ENCODE data around the gene TMCC1.
"Not testable (repeated sequence)": the region's sequence is repeated elsewhere in the genome, so short reads cannot be mapped to it uniquely, and the experiment has no call there.

The TMCC1 gene

GRCh38 chr3:129867506-129868124 is 25.9 kb downstream of the TMCC1 start:
- no peak overlapping the region for H3K4me3 ChIP-seq
- peaks cover 37% of the 10 kb centered on the region for H3K36me3 ChIP-seq
- H4K20me1 ChIP-seq, result peaks cover 35% of the 10 kb centered on the region
- H3K4me2 ChIP-seq, result no peak overlapping the region
- no peaks in the 10 kb centered on the region for H3K9me3 ChIP-seq
- H3K27me3 ChIP-seq, result no peaks in the 10 kb centered on the region
- no peaks in the 10 kb centered on the region for H3K4me1 ChIP-seq
- no peak overlapping the region for H3K27ac ChIP-seq
- no peak for TF ChIP-seq Cebpa-rat (IDR thresholded peaks at IDR 0.05)
- no peak overlapping the region for H3K9ac ChIP-seq

GRCh38 chr3:129865806-129866205 is 27.7 kb downstream of the TMCC1 start:
- no peaks in the 10 kb centered on the region for H3K27me3 ChIP-seq
- no peak for TF ChIP-seq Cebpa-rat (IDR thresholded peaks at IDR 0.05)
- H4K20me1 ChIP-seq, result peaks cover 35% of the 10 kb centered on the region

GRCh38 chr3:129864519-129864918 is 29.0 kb downstream of the TMCC1 start:
- Histone ChIP-seq H3K9ac (no peak overlapping the region), H3K27ac (no peak overlapping the region), H3K36me3 (peaks cover 48% of the 10 kb centered on the region), H4K20me1 (peaks cover 32% of the 10 kb centered on the region), H3K4me3 (no peak overlapping the region), H3K27me3 (no peaks in the 10 kb centered on the region), H3K9me3 (no peaks in the 10 kb centered on the region), H3K4me1 (no peaks in the 10 kb centered on the region), H3K4me2 (no peak overlapping the region)
- TF ChIP-seq Cebpa-rat (IDR thresholded peaks at IDR 0.05), result no peak

More at GRCh38 chr3:129865806-129866205, 27.7 kb downstream of the TMCC1 start:
- Histone ChIP-seq H3K4me2 (no peak overlapping the region), H3K4me1 (no peaks in the 10 kb centered on the region), H3K36me3 (peaks cover 43% of the 10 kb centered on the region), H3K27ac (no peak overlapping the region), H3K9me3 (no peaks in the 10 kb centered on the region), H3K9ac (no peak overlapping the region), H3K4me3 (no peak overlapping the region)

- Histone ChIP-seq H3K36me3 (peaks cover 55% of the 10 kb centered on the region), H3K4me1 (no peaks in the 10 kb centered on the region), H3K4me2 (no peak overlapping the region), H4K20me1 (peaks cover 15% of the 10 kb centered on the region), H3K9ac (no peak overlapping the region), H3K9me3 (no peaks in the 10 kb centered on the region; the same call in 1 of the 2 replicates), H3K4me3 (no peak overlapping the region), H3K27ac (no peak overlapping the region), H3K27me3 (no peaks in the 10 kb centered on the region)
- TF ChIP-seq Cebpa-rat (IDR thresholded peaks at IDR 0.05), result no peak
Observed at GRCh38 chr3:129859272-129859671, 34.2 kb downstream of the TMCC1 start.

- H3K36me3 ChIP-seq, result peaks cover 61% of the 10 kb centered on the region
- no peaks in the 10 kb centered on the region for H3K4me1 ChIP-seq
- no peaks in the 10 kb centered on the region for H3K27me3 ChIP-seq
- TF ChIP-seq Cebpa-rat (IDR thresholded peaks at IDR 0.05), result no peak
- H3K4me3 ChIP-seq, result no peak overlapping the region
- no peak overlapping the region for H3K4me2 ChIP-seq
- H3K27ac ChIP-seq, result no peak overlapping the region
- peaks cover 6% of the 10 kb centered on the region; the same call in 1 of the 2 replicates for H3K9me3 ChIP-seq
- H3K9ac ChIP-seq, result no peak overlapping the region
- peaks cover 11% of the 10 kb centered on the region; the same call in 1 of the 2 replicates for H4K20me1 ChIP-seq
Observed at GRCh38 chr3:129857899-129858298, 35.6 kb downstream of the TMCC1 start.

DNA sequence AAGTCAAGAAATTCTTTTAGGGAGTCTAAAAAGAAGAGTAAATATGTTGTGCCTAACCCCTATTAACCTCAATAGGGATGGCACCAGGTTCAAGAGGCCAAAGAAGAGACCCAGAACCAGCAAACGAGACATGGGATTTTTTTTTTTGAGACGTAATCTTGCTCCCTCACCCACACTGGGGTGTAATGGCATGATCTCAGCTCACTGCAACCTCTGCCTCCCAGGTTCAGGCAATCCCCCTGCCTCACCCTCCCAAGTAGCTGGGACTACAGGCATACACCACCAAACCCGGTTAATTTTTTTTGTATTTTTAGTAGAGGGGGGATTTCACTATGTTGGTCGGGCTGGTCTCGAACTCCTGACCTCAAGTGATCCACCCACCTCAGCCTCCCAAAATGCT is 36.7 kb downstream of the TMCC1 start:
- H3K9ac ChIP-seq, H3K4me1 ChIP-seq, H3K4me3 ChIP-seq, H3K27me3 ChIP-seq, H3K27ac ChIP-seq, H3K4me2 ChIP-seq: not testable (repeated sequence)
- Histone ChIP-seq H3K36me3 (peaks cover 62% of the 10 kb centered on the region), H4K20me1 (peaks cover 12% of the 10 kb centered on the region; the same call in 1 of the 2 replicates), H3K9me3 (peaks cover 12% of the 10 kb centered on the region)

GRCh38 chr3:129855832-129856419 is 37.6 kb downstream of the TMCC1 start:
- no peak overlapping the region for H3K4me2 ChIP-seq
- no peak overlapping the region for H3K27ac ChIP-seq
- peaks cover 21% of the 10 kb centered on the region for H3K9me3 ChIP-seq
- peaks cover 62% of the 10 kb centered on the region for H3K36me3 ChIP-seq
- H4K20me1 ChIP-seq, result peaks cover 12% of the 10 kb centered on the region; the same call in 1 of the 2 replicates
- no peaks in the 10 kb centered on the region for H3K27me3 ChIP-seq
- H3K4me1 ChIP-seq, result no peaks in the 10 kb centered on the region
- TF ChIP-seq Cebpa-rat (IDR thresholded peaks at IDR 0.05), result no peak
- H3K4me3 ChIP-seq, result no peak overlapping the region
- H3K9ac ChIP-seq, result no peak overlapping the region

DNA sequence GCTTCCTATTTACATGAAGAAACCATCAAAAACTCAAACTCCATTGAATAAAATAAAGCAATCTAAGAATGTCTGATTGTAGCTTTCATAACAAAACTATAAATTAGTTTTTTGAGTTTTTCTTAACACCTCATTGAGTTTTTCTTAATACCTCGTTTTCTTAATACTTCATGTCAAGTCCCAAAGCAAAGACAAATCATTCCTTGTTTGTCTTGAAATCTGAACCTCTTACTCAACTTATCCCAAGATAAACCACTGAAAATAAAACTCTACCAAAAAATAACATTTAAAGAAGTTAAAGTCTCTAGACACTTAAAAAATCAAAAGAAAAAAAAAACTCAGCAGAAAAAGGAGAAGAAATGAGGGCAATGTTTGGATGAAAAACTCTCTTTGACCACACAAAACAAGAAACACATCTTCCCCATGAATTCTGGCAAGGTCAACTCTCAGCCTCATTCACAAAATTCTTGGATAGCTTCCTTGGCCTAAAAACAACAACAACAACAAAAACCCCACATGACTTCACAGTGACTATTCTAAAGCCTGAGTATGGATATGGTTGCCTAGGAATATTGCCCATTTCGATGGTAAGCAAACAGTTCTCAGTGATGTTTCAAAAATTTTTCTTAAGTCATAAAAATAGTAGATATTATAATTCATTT is 38.2 kb downstream of the TMCC1 start:
- Histone ChIP-seq H4K20me1 (peaks cover 12% of the 10 kb centered on the region; the same call in 1 of the 2 replicates), H3K36me3 (peaks cover 62% of the 10 kb centered on the region), H3K9ac (no peak overlapping the region), H3K4me2 (no peak overlapping the region), H3K27me3 (no peaks in the 10 kb centered on the region), H3K4me3 (no peak overlapping the region), H3K4me1 (no peaks in the 10 kb centered on the region), H3K27ac (no peak overlapping the region), H3K9me3 (peaks cover 27% of the 10 kb centered on the region)
- no peak for TF ChIP-seq Cebpa-rat (IDR thresholded peaks at IDR 0.05)

DNA sequence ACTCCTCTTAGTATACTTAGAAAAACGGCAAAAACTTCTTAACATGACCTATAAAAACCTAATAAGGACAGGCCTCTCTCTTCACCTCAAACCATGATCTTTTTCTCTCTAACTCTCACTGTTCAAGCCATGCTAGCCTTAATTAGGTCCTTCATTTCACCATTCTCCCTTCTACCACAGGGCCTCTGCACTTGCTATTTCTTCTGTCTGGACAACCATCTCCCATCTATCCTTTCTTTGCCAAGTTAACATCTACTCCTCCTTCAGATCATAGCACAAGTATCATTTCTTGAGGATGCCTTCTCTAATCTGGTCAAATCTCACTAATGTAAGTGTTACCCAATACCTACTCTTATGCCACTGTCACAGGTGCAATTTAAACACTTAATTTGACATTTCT is 39.1 kb downstream of the TMCC1 start:
- Histone ChIP-seq H3K4me2 (no peak overlapping the region), H3K36me3 (peaks cover 62% of the 10 kb centered on the region), H3K4me1 (no peaks in the 10 kb centered on the region), H3K4me3 (no peak overlapping the region), H3K9me3 (peaks cover 29% of the 10 kb centered on the region), H3K27me3 (no peaks in the 10 kb centered on the region), H4K20me1 (peaks cover 12% of the 10 kb centered on the region; the same call in 1 of the 2 replicates), H3K27ac (no peak overlapping the region), H3K9ac (no peak overlapping the region)
- no peak for TF ChIP-seq Cebpa-rat (IDR thresholded peaks at IDR 0.05)

GRCh38 chr3:129845956-129846355 is 47.6 kb downstream of the TMCC1 start:
- no peak for TF ChIP-seq Cebpa-rat (IDR thresholded peaks at IDR 0.05)
- Histone ChIP-seq H3K27me3 (no peaks in the 10 kb centered on the region), H3K9ac (no peak overlapping the region), H3K36me3 (peaks cover 56% of the 10 kb centered on the region), H3K4me2 (no peak overlapping the region), H3K4me3 (no peak overlapping the region), H4K20me1 (peaks cover 15% of the 10 kb centered on the region; the same call in 1 of the 2 replicates), H3K27ac (no peak overlapping the region), H3K4me1 (no peaks in the 10 kb centered on the region), H3K9me3 (peaks cover 24% of the 10 kb centered on the region)

Measured in BLaER1 (cell line).